Tibial nerve (tissue), 3 donors: Measurements from ENCODE around the gene AP1G2.

ENCODE experiments used
- POLR2A ChIP-seq, 2 donors: fragments of 450-650 bp; IDR thresholded peaks; one replicate each; pipeline ENCODE4 v1.6.1; 2017; ENCODE audit warnings: antibody characterized with exemption in 2 of 2, mild to moderate bottlenecking in 2 of 2, moderate library complexity in 2 of 2
- TF ChIP-seq, protein P1 (sequence below), 5 experiments: fragments of 200-600 bp in 3 of 5; fragments of 450-650 bp in 2 of 5; sonication (generic) in 3 of 5; IDR thresholded peaks; one replicate each; pipeline ENCODE4 v1.5.1; 2016 to 2019; ENCODE audit warnings: antibody characterized with exemption in 5 of 5, mild to moderate bottlenecking in 3 of 5, moderate library complexity in 2 of 5

DNA sequence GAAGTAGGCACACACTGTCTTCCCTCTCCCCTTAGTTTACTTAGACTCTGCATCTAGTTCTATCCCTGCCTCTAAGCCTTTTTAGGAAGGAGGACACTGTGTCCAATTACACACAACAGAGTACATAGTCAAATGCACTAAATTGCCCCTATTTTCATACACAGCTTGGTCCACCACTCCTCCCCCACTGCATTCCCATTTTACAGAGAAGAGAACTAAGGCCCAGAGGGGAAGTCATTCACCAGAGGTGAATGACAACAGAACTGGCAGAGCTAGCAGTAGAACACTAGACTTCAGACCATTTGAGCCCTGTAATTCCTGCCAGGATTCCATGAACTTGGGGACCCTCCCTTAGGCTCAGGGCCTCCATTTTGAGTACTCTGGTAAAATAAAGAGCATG is 12.1 kb upstream of the AP1G2 start:
- TF ChIP-seq, protein P1, sequence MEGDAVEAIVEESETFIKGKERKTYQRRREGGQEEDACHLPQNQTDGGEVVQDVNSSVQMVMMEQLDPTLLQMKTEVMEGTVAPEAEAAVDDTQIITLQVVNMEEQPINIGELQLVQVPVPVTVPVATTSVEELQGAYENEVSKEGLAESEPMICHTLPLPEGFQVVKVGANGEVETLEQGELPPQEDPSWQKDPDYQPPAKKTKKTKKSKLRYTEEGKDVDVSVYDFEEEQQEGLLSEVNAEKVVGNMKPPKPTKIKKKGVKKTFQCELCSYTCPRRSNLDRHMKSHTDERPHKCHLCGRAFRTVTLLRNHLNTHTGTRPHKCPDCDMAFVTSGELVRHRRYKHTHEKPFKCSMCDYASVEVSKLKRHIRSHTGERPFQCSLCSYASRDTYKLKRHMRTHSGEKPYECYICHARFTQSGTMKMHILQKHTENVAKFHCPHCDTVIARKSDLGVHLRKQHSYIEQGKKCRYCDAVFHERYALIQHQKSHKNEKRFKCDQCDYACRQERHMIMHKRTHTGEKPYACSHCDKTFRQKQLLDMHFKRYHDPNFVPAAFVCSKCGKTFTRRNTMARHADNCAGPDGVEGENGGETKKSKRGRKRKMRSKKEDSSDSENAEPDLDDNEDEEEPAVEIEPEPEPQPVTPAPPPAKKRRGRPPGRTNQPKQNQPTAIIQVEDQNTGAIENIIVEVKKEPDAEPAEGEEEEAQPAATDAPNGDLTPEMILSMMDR (IDR thresholded peaks at IDR 0.05): no peak
- no peak for TF ChIP-seq POLR2A (IDR thresholded peaks at IDR 0.05)
